H1 (cell line): ENCODE measurements around the gene LBHD1. TPM values are rescaled to one million over a fixed set of nuclear protein-coding genes. Genes with fewer than 3 reads are reported as not detected.

Experiments used
- EZH2 ChIP-seq: fragments of 200-600 bp; sonication (generic); IDR thresholded peaks from 2 replicates; pipeline ENCODE4 v1.7.1; 2012; ENCODE audit warnings: low read depth, mild to moderate bottlenecking, moderate library complexity, low read length, inconsistent platforms; ENCODE audit not compliant: severe bottlenecking
- HDAC6 ChIP-seq: IDR thresholded peaks from one replicate; pipeline ENCODE4 v1.7.1; 2012; ENCODE audit warnings: low read depth, mild to moderate bottlenecking, inconsistent platforms, low read length, moderate library complexity
- TAF7 ChIP-seq: optimal IDR thresholded peaks from 2 replicates; pipeline ENCODE3; 2011; ENCODE audit warnings: low read depth, mild to moderate bottlenecking, inconsistent platforms, low read length, moderate library complexity, borderline replicate concordance
- polyA plus RNA-seq, 7 experiments: library from polyadenylated mRNA; depleted of rRNA in 3 of 7; stranded (reverse) in 5 of 7; unstranded in 2 of 7; fragments of >200 nt in 5 of 7; fragments of 200-250 nt in 2 of 7; gene quantifications; 1 replicate in 5 of 7; 2 replicates in 1 of 7; 4 replicates in 1 of 7; pipeline versions ENCODE4 v1.2.1 to v1.2.3, GENCODE V29; 2011 to 2013; ENCODE audit warnings: missing spikeins in 2 of 7, mixed read lengths in 2 of 7
- total RNA-seq: library from RNA; stranded (reverse); fragmentation: NEBNext Ultra II Directional; extraction: Animal tissue kit (Norgen Biotek cat#: 25700); gene quantifications from 2 replicates; pipeline ENCODE4 v1.2.1, GENCODE V29; 2021
- TF ChIP-seq, protein P1 (sequence below): fragments of 300-600 bp; sonication (generic); IDR thresholded peaks from 2 replicates; pipeline ENCODE4 v1.7.1; 2012; ENCODE audit warnings: low read length, moderate library complexity, mild to moderate bottlenecking, inconsistent platforms; ENCODE audit not compliant: insufficient replicate concordance

LBHD1 gene
- total and polyA plus RNA-seq, 2 of the 8 experiments (the other 6 are each of a cell fraction or from before 2014, with no cell fraction given) = 2.3 to 5.2 TPM

DNA sequence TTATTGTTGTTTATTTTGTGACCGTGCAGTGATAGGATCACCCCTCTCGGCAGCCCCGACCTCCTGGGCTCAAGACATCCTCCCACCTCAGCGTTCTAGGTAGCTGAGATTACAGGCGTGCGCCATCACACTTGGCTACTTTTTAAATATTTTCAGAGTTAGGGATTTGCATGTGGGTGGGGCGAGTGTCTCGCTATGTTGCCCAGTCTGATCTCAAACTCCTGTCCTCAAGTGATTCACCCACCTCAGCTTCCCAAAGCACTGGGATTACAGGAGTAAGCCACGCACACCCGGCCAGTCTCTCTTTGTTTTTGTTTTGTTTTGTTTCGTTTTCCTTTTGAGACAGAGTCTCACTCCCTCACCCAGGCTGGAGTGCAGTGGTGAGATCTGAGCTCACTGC is 17.8 kb downstream of the LBHD1 start (continued):
- TF ChIP-seq, protein P1, sequence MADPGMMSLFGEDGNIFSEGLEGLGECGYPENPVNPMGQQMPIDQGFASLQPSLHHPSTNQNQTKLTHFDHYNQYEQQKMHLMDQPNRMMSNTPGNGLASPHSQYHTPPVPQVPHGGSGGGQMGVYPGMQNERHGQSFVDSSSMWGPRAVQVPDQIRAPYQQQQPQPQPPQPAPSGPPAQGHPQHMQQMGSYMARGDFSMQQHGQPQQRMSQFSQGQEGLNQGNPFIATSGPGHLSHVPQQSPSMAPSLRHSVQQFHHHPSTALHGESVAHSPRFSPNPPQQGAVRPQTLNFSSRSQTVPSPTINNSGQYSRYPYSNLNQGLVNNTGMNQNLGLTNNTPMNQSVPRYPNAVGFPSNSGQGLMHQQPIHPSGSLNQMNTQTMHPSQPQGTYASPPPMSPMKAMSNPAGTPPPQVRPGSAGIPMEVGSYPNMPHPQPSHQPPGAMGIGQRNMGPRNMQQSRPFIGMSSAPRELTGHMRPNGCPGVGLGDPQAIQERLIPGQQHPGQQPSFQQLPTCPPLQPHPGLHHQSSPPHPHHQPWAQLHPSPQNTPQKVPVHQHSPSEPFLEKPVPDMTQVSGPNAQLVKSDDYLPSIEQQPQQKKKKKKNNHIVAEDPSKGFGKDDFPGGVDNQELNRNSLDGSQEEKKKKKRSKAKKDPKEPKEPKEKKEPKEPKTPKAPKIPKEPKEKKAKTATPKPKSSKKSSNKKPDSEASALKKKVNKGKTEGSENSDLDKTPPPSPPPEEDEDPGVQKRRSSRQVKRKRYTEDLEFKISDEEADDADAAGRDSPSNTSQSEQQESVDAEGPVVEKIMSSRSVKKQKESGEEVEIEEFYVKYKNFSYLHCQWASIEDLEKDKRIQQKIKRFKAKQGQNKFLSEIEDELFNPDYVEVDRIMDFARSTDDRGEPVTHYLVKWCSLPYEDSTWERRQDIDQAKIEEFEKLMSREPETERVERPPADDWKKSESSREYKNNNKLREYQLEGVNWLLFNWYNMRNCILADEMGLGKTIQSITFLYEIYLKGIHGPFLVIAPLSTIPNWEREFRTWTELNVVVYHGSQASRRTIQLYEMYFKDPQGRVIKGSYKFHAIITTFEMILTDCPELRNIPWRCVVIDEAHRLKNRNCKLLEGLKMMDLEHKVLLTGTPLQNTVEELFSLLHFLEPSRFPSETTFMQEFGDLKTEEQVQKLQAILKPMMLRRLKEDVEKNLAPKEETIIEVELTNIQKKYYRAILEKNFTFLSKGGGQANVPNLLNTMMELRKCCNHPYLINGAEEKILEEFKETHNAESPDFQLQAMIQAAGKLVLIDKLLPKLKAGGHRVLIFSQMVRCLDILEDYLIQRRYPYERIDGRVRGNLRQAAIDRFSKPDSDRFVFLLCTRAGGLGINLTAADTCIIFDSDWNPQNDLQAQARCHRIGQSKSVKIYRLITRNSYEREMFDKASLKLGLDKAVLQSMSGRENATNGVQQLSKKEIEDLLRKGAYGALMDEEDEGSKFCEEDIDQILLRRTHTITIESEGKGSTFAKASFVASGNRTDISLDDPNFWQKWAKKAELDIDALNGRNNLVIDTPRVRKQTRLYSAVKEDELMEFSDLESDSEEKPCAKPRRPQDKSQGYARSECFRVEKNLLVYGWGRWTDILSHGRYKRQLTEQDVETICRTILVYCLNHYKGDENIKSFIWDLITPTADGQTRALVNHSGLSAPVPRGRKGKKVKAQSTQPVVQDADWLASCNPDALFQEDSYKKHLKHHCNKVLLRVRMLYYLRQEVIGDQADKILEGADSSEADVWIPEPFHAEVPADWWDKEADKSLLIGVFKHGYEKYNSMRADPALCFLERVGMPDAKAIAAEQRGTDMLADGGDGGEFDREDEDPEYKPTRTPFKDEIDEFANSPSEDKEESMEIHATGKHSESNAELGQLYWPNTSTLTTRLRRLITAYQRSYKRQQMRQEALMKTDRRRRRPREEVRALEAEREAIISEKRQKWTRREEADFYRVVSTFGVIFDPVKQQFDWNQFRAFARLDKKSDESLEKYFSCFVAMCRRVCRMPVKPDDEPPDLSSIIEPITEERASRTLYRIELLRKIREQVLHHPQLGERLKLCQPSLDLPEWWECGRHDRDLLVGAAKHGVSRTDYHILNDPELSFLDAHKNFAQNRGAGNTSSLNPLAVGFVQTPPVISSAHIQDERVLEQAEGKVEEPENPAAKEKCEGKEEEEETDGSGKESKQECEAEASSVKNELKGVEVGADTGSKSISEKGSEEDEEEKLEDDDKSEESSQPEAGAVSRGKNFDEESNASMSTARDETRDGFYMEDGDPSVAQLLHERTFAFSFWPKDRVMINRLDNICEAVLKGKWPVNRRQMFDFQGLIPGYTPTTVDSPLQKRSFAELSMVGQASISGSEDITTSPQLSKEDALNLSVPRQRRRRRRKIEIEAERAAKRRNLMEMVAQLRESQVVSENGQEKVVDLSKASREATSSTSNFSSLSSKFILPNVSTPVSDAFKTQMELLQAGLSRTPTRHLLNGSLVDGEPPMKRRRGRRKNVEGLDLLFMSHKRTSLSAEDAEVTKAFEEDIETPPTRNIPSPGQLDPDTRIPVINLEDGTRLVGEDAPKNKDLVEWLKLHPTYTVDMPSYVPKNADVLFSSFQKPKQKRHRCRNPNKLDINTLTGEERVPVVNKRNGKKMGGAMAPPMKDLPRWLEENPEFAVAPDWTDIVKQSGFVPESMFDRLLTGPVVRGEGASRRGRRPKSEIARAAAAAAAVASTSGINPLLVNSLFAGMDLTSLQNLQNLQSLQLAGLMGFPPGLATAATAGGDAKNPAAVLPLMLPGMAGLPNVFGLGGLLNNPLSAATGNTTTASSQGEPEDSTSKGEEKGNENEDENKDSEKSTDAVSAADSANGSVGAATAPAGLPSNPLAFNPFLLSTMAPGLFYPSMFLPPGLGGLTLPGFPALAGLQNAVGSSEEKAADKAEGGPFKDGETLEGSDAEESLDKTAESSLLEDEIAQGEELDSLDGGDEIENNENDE = no peak
- no peak for TF ChIP-seq TAF7
- TF ChIP-seq EZH2 = no peak
- TF ChIP-seq HDAC6 = no peak
